ENCODE data around the gene TM4SF1.
A peak's percentile ranks its signal among the peaks of the same experiment; 100 is the strongest.
"Not testable (repeated sequence)": the region's sequence is repeated elsewhere in the genome, so short reads cannot be mapped to it uniquely, and the experiment has no call there.

The TM4SF1 gene

DNA sequence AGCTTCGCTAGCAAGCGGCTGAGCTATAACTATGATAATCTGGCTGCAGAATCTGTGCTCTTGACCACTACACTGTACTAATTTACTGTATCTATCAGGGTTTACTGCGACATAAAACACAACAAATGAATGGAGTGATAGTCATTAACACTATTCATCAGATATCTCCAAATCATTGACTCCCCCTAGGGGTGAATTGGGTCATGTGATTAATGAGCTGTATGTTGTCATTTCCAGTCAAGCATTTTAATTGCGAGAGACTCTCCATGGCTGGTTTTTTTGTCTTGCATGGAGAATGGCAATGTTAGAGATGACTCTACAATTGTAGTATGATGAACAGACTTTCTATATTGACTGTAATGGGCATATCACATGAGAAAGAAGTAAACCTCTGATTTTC, 33.5 kb downstream of the TM4SF1 start:
- DNase-seq (ENCODE audit: low spot score) = no peak

GRCh38 chr3:149342413-149343380, 34.8 kb downstream of the TM4SF1 start:
- DNase-seq (ENCODE audit: low spot score) = peak; percentile 25

- no peak for DNase-seq (ENCODE audit: low spot score)
Observed at GRCh38 chr3:149340310-149340933, 37.0 kb downstream of the TM4SF1 start.

DNA sequence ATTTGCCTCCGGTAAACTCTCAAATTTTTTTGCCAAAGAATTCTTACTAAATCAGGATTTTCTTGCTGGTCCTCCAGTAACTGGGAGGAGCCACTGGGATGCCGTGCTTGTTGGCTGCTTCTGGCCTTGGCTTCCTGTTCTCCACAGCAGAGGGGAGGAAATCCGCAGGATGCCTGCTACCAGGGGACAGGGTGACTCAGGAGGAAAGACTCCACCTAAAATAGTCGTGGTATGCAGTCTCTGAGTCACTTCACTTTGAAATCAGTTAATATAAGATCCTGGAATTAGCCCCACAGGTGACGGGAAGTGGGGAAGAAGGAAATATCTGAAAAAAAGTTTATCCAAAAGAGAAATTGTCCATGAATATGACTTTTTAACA, 37.5 kb downstream of the TM4SF1 start:
- peak; percentile 95 for DNase-seq (ENCODE audit: low spot score)

- not testable (repeated sequence) for DNase-seq (ENCODE audit: low spot score)
Observed at GRCh38 chr3:149337486-149337885, 40.0 kb downstream of the TM4SF1 start.

DNA sequence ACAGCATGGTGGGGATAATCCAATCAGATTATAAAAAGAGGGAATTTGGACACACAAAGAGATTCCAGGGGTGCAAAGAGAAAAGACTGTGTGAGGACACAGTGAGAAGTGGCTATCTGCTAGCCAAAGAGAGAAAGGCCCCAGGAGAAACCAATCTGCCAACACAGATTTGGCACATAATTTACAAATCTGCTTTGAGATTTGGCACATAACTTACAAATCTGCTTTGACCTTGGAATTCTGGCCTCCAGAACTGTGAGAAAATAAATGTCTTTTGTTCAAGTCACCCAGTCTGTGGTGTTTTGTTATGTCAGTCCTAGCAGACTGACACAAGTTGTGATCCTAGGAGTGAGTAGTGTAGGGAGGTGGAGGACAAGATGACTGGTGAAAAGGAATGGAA, 40.5 kb downstream of the TM4SF1 start:
- DNase-seq (ENCODE audit: low spot score) = no peak

GRCh38 chr3:149333176-149333859, 44.1 kb downstream of the TM4SF1 start, which contains the start of gene TM4SF18:
TSS of gene TM4SF18 (minus strand) at chr3:149333636. CDS start at chr3:149333382, 254 bp downstream.
- no peak for DNase-seq (ENCODE audit: low spot score)

- DNase-seq (ENCODE audit: low spot score) = no peak
Observed at GRCh38 chr3:149332771-149333170, 44.7 kb downstream of the TM4SF1 start.

- no peak for DNase-seq (ENCODE audit: low spot score)
Observed at GRCh38 chr3:149332227-149332765, 45.2 kb downstream of the TM4SF1 start.

GRCh38 chr3:149331396-149331795, 46.1 kb downstream of the TM4SF1 start:
- no peak for DNase-seq (ENCODE audit: low spot score)

DNA sequence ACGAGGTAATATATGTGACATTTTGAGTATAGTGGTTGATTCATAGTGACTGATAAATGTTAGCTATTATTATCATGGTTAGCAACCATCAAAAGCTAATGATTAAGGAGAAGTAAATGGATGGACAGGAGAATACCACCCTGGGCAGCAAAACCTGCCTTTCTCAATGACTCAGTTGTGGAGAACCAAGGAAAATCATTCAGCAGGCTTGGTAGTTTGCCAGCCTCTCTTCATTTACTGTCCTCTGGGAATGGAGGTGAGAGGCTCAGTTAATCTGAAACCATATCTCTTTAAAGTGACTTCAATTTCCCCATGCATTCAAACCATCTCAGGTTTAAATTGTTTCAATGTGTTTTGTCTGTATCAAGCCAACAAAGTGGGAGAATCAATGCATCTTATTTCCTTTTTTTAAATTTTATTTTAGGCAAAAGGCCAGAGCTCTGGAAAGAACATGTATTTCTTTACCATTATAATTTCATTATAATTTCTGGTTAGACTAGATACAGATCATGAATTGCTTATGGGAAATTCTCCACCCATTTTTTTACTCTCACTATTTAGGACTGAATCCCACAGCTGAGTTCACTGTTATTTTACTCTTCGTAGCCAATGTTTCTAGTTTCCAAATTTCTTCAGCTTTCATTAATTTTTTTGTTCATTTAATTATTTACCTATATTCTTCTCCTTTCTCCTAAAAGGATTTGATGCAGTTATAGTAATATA, 46.7 kb downstream of the TM4SF1 start:
- DNase-seq (ENCODE audit: low spot score) = no peak

DNA sequence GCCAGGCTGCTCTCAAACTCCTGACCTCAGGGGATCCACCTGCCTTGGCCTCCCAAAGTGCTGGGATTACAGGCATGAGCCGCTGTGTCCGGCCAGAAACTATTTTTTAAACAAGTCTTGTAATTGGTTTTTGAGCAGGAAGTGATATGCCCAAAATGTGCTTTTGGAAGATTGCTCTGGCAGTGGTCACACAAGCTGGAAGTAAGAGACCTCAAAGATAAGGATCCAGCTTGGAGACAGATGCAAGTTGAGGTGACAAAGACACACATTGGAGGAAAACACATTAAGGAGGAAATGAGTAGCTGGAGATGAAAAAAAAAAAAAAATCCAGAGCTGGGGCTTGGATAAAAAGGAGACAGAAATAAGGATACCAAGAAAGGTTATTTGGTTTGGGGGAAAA, 50.3 kb downstream of the TM4SF1 start:
- DNase-seq (ENCODE audit: low spot score) = no peak

GRCh38 chr3:149325581-149325980, 51.9 kb downstream of the TM4SF1 start:
- DNase-seq (ENCODE audit: low spot score) = no peak

DNA sequence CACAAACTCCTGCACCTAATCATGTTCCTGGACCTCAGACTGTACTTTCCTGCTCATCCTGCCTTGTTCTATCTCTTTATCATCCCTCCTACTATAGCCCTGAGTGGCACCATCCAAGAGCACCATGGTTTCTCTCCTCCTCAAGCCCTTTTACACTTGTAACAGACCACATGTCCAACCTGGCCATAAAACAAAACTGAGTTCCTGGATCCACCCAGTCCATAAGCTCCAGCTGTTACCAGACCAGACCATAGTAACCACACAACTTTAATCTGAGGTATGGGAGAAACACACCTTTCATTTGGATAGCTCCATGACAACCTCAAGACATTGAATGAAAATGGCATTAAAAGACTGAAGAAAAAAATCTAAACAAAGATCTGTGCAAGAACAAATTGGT, 53.1 kb downstream of the TM4SF1 start:
- DNase-seq (ENCODE audit: low spot score) = no peak

- no peak for DNase-seq (ENCODE audit: low spot score)
Observed at GRCh38 chr3:149321640-149322039, 55.8 kb downstream of the TM4SF1 start.

DNA sequence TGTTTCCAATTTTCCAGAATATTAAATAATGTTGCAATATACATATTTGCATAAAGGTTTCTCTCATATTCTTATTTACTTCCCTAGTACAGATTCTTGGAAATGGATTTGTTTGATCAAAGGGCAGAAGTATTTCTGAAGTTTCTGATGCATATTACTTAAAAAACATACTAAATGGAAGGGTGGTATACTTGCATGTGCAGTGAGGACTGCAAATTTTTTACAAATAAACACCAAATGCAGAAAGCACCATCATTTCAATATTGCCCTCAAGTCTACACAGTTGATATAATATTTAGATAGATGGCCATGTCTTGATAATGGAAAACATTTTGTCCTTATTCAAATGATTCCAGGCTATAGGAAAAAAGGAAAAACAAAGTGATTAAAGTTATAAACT, 56.3 kb downstream of the TM4SF1 start:
- no peak for DNase-seq (ENCODE audit: low spot score)

DNA sequence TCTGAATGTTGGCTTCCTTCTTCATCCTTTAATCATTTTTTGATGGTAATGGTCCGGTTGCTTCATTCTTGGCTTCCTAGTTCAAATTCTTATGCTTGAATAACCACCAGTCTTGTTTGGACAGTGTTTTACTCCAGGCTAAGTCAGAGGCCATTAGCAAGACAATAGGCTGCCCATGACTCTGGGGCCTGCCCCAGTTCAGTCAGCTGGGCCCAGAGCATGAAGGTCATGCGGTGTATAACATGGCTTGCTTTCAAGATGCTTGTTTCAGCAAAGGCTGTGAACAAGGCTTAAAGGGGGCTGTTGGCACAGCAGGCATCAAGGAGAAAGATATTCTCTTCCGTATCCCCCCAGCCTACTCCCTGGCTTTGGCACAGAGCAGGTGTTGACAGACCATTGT, 57.7 kb downstream of the TM4SF1 start:
- DNase-seq (ENCODE audit: low spot score) = no peak

Measured in SW480 (cell line).